ENCODE data around the gene CYP26C1. TPM values are rescaled to one million over a fixed set of nuclear protein-coding genes. Genes with fewer than 3 reads are reported as not detected.

The CYP26C1 gene
- total RNA-seq, 1 experiment from 2014 or later, result 0.07 TPM

GRCh38 chr10:93088466-93088865, 27.9 kb downstream of the CYP26C1 start:
- Histone ChIP-seq H3K27ac (ENCODE audit: low read depth, low read length) (no peak overlapping the region), H3K4me2 (ENCODE audit: low read length) (no peak overlapping the region), H3K27me3 (ENCODE audit: insufficient read depth, low read length) (no peaks in the 10 kb centered on the region), H2AFZ (ENCODE audit: low read depth, low read length, poor library complexity, severe bottlenecking) (no peak overlapping the region), H3K4me3 (replicated peaks in 1 of 2; ENCODE audit: low read depth in 1 of 2, low read length in 2 of 2) (no peak overlapping the region), H3K4me1 (ENCODE audit: control insufficient read depth in 1 of 2, insufficient read depth in 2 of 2, low read length in 2 of 2) (no peaks in the 10 kb centered on the region), H3K36me3 (ENCODE audit: control insufficient read depth in 1 of 2, insufficient read depth in 2 of 2, low read length in 2 of 2) (no peaks in the 10 kb centered on the region), H3K9me3 (ENCODE audit: control insufficient read depth in 1 of 2, insufficient read depth in 1 of 2, low read depth in 1 of 2, low read length in 2 of 2) (no peaks in the 10 kb centered on the region), H3K9me2 (ENCODE audit: insufficient read depth) (no peaks in the 10 kb centered on the region), H4K20me1 (ENCODE audit: insufficient read depth) (no peaks in the 10 kb centered on the region), H3K79me2 (ENCODE audit: insufficient read depth, low read length) (no peaks in the 10 kb centered on the region), H3K9ac (ENCODE audit: low read length) (no peak overlapping the region)
- no peak for TF ChIP-seq EZH2 (IDR thresholded peaks at IDR 0.05)
- TF ChIP-seq CTCF (IDR thresholded peaks at IDR 0.05 in 2 of 3, conservative IDR thresholded peaks at IDR 0.05 in 1 of 3; ENCODE audit: borderline replicate concordance in 1 of 3, insufficient read depth in 1 of 3, low read depth in 2 of 3, low read length in 2 of 3), result no peak
- TF ChIP-seq RAD21 (IDR thresholded peaks at IDR 0.05; ENCODE audit: low read depth), result no peak
- no peak for TF ChIP-seq SRF (IDR thresholded peaks at IDR 0.05; ENCODE audit: low read depth)
- TF ChIP-seq POLR2AphosphoS5 (IDR thresholded peaks at IDR 0.05; ENCODE audit: low read depth, low read length), result no peak
- TF ChIP-seq TCF7L2 (IDR thresholded peaks at IDR 0.05; ENCODE audit: borderline replicate concordance, extremely low read depth, insufficient read depth, insufficient read length), result no peak
- TF ChIP-seq CEBPB (IDR thresholded peaks at IDR 0.05; ENCODE audit: low read depth), result no peak
- TF ChIP-seq ZBTB33 (IDR thresholded peaks at IDR 0.05; ENCODE audit: extremely low read depth, insufficient replicate concordance, low read length), result no peak
- TF ChIP-seq ZNF274 (IDR thresholded peaks at IDR 0.05; ENCODE audit: low read depth, low read length), result no peak
- TF ChIP-seq YY1 (IDR thresholded peaks at IDR 0.05; ENCODE audit: extremely low read depth, insufficient replicate concordance, low read depth, low read length), result no peak
- ATAC-seq (no peak), DNase-seq (ENCODE audit: low read depth, low spot score) (no peak)
- intact Hi-C loops (cut with micrococcal nuclease), result no loop called here
- CTCF ChIA-PET, result no interaction called here
- BruUV-seq (replicated peaks), result no TSS peak
- POLR2A ChIA-PET, result no interaction called here
- RAD21 ChIA-PET (ENCODE audit: low non-redundant PET in 1 of 2, low total read pairs in 2 of 2, uncharacterized antibody in 2 of 2, unreplicated experiment in 2 of 2), result no interaction called here

Measured in HCT116 (cell line).